Measurements from ENCODE around the gene TMEM94. TPM values are rescaled to one million over a fixed set of nuclear protein-coding genes. Genes with fewer than 3 reads are reported as not detected.
A peak's percentile ranks its signal among the peaks of the same experiment; 100 is the strongest.

Gene TMEM94
- total and polyA plus RNA-seq, 2 of the 13 experiments (the other 11 are each of a cell fraction or from before 2014, with no cell fraction given): 32.6 to 134 TPM

- TF ChIP-seq ZBTB49 (CRISPR knock-in tag; IDR thresholded peaks at IDR 0.05; ENCODE audit: borderline replicate concordance) (no peak), SSRP1 (CRISPR knock-in tag; IDR thresholded peaks at IDR 0.05) (peak; percentile 32; the same call in 1 of the 2 replicates), MTA3 (CRISPR knock-in tag; IDR thresholded peaks at IDR 0.05) (no peak), LCORL (IDR thresholded peaks at IDR 0.05) (no peak), LCORL (CRISPR knock-in tag; IDR thresholded peaks at IDR 0.05) (no peak; the same call in 1 of the 2 replicates), SRSF9 (IDR thresholded peaks at IDR 0.05; ENCODE audit: borderline replicate concordance, insufficient read depth, low read depth, low read length, poor library complexity, severe bottlenecking) (no peak), ZNF629 (CRISPR knock-in tag; conservative IDR thresholded peaks at IDR 0.05) (no peak), ARNT2 (CRISPR knock-in tag; IDR thresholded peaks at IDR 0.05; ENCODE audit: low read depth) (no peak; the same call in 1 of the 2 replicates), THYN1 (CRISPR knock-in tag; IDR thresholded peaks at IDR 0.05; ENCODE audit: borderline replicate concordance, low read depth) (0 out of 2 replicates have a peak, but pooled peaks have one; percentile 35), RXRB (CRISPR knock-in tag; IDR thresholded peaks at IDR 0.05; ENCODE audit: borderline replicate concordance) (peak; percentile 51; the same call in 1 of the 2 replicates), SP1 (IDR thresholded peaks at IDR 0.05) (no peak), SP1 (CRISPR knock-in tag; IDR thresholded peaks at IDR 0.05) (peak; percentile 95), MATR3 (CRISPR knock-in tag; IDR thresholded peaks at IDR 0.05) (no peak), JUN (CRISPR knock-in tag; IDR thresholded peaks at IDR 0.05) (no peak), MBD4 (IDR thresholded peaks at IDR 0.05; ENCODE audit: borderline replicate concordance, low read length) (no peak), ZNF30 (CRISPR knock-in tag; IDR thresholded peaks at IDR 0.05) (no peak), ETV5 (CRISPR knock-in tag; IDR thresholded peaks at IDR 0.05; ENCODE audit: borderline replicate concordance) (no peak; the same call in none of the 2 replicates), USF2 (IDR thresholded peaks at IDR 0.05; ENCODE audit: low read depth, low read length) (no peak), USF2 (CRISPR knock-in tag; IDR thresholded peaks at IDR 0.05; ENCODE audit: borderline replicate concordance) (no peak), SATB2 (CRISPR knock-in tag; IDR thresholded peaks at IDR 0.05) (no peak), AGO1 (IDR thresholded peaks at IDR 0.05; ENCODE audit: low read depth, low read length, poor library complexity, severe bottlenecking) (no peak), KAT8 (CRISPR knock-in tag; IDR thresholded peaks at IDR 0.05) (peak; percentile 91), ZNF597 (CRISPR knock-in tag; IDR thresholded peaks at IDR 0.05) (no peak), MXD4 (CRISPR knock-in tag; IDR thresholded peaks at IDR 0.05) (peak; percentile 21; the same call in 1 of the 2 replicates), ZNF326 (CRISPR knock-in tag; IDR thresholded peaks at IDR 0.05; ENCODE audit: borderline replicate concordance) (no peak)
These were observed at the start of gene TMEM94 (continued) for GRCh38 chr17:75456417-75457046.

All from HepG2 (cell line).